OCI-LY3 (cell line): ENCODE measurements around the gene ENOSF1.

ENCODE experiments used
- H2AFZ ChIP-seq: fragments of 200-600, 300-600 bp; shearing (Covaris generic); 2 replicates; pipeline ENCODE4 v1.6.0; 2014; ENCODE audit warnings: antibody characterized with exemption, low read depth, low read length
- H3K27ac ChIP-seq: fragments of 200-600, 300-600 bp; sonication (generic); 2 replicates; pipeline ENCODE4 v1.5.1; 2014; ENCODE audit warnings: mild to moderate bottlenecking, low read length, moderate library complexity, mixed read lengths
- H3K27me3 ChIP-seq: fragments of 200-600, 300-600 bp; sonication (generic); 2 replicates; pipeline ENCODE4 v1.6.1; 2014; ENCODE audit warnings: low read depth, low read length, mixed read lengths
- H3K36me3 ChIP-seq: fragments of 200-600, 300-600 bp; sonication (generic); replicated peaks from 2 replicates; pipeline ENCODE3; 2014; ENCODE audit warnings: low read depth, low read length, mixed read lengths
- H3K4me1 ChIP-seq: fragments of 300-600, 200-600 bp; sonication (generic); 2 replicates; pipeline ENCODE4 v1.6.1; 2014; ENCODE audit warnings: low read length, mixed read lengths
- H3K4me2 ChIP-seq: fragments of 200-600, 300-600 bp; sonication (generic); 2 replicates; pipeline ENCODE4 v1.6.1; 2014; ENCODE audit warnings: low read length, mixed read lengths
- H3K4me3 ChIP-seq: fragments of 300-600, 200-600 bp; sonication (generic); 2 replicates; pipeline ENCODE4 v1.5.1; 2014; ENCODE audit warnings: antibody characterized with exemption, mild to moderate bottlenecking, low read length, moderate library complexity
- H3K79me2 ChIP-seq: fragments of 300-600, 200-600 bp; shearing (Covaris generic); 2 replicates; pipeline ENCODE4 v1.6.1; 2014; ENCODE audit warnings: mild to moderate bottlenecking, low read length, mixed read lengths
- H3K9ac ChIP-seq: fragments of 300-600, 200-600 bp; shearing (Covaris generic); 2 replicates; pipeline ENCODE4 v1.6.0; 2014; ENCODE audit warnings: mild to moderate bottlenecking, low read length, moderate library complexity
- H3K9me3 ChIP-seq: fragments of 200-600, 300-600 bp; shearing (Covaris generic); 2 replicates; pipeline ENCODE4 v1.6.1; 2014; ENCODE audit warnings: low read length, mixed read lengths; ENCODE audit not compliant: insufficient read depth
- H4K20me1 ChIP-seq: fragments of 200-600, 300-600 bp; sonication (generic); 2 replicates; pipeline ENCODE4 v1.6.1; 2016; ENCODE audit warnings: low read length, mixed read lengths; ENCODE audit not compliant: insufficient read depth
- EZH2phosphoT487 ChIP-seq: fragments of 200-600 bp; shearing (Covaris generic); IDR thresholded peaks from 2 replicates; pipeline ENCODE4 v1.6.1; 2018; ENCODE audit warnings: antibody characterized with exemption, mixed run types, low read depth
- TF ChIP-seq, protein P1 (sequence below): fragments of 200-600, 300-600 bp; sonication (generic); IDR thresholded peaks from 2 replicates; pipeline ENCODE4 v1.5.1; 2014; ENCODE audit warnings: antibody characterized with exemption, low read length, low read depth

ENOSF1 gene

DNA sequence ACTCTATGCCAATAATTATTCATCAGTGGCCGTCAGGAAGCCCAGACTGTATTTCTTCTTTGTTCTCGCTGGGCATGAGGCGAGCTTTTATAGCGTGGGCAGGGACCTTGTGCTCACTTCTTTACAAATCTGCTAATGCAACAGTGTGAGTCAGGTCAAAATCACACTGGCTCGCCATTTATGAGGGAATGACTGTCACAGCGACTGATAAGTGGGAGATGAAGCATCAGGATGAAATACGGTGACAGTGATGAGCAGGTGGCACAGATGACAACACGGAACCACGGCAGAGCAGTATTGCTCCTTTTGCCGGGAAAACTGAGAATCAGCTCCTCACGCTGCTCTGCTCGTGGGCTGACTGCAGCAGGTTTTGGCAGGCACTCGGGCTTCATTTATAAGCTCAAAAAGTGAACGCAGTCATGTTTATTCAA lies 34.5 kb downstream of the ENOSF1 start:
- Histone ChIP-seq H2AFZ (no peak overlapping the region), H3K4me1 (no peaks in the 10 kb centered on the region), H3K4me2 (no peak overlapping the region), H3K9me3 (no peaks in the 10 kb centered on the region), H3K36me3 (peaks cover 53% of the 10 kb centered on the region), H3K27ac (no peak overlapping the region), H3K4me3 (no peak overlapping the region), H3K9ac (no peak overlapping the region), H4K20me1 (no peaks in the 10 kb centered on the region), H3K27me3 (no peaks in the 10 kb centered on the region), H3K79me2 (no peaks in the 10 kb centered on the region)
- TF ChIP-seq, protein P1, sequence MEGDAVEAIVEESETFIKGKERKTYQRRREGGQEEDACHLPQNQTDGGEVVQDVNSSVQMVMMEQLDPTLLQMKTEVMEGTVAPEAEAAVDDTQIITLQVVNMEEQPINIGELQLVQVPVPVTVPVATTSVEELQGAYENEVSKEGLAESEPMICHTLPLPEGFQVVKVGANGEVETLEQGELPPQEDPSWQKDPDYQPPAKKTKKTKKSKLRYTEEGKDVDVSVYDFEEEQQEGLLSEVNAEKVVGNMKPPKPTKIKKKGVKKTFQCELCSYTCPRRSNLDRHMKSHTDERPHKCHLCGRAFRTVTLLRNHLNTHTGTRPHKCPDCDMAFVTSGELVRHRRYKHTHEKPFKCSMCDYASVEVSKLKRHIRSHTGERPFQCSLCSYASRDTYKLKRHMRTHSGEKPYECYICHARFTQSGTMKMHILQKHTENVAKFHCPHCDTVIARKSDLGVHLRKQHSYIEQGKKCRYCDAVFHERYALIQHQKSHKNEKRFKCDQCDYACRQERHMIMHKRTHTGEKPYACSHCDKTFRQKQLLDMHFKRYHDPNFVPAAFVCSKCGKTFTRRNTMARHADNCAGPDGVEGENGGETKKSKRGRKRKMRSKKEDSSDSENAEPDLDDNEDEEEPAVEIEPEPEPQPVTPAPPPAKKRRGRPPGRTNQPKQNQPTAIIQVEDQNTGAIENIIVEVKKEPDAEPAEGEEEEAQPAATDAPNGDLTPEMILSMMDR = no peak
- no peak for TF ChIP-seq EZH2phosphoT487

DNA sequence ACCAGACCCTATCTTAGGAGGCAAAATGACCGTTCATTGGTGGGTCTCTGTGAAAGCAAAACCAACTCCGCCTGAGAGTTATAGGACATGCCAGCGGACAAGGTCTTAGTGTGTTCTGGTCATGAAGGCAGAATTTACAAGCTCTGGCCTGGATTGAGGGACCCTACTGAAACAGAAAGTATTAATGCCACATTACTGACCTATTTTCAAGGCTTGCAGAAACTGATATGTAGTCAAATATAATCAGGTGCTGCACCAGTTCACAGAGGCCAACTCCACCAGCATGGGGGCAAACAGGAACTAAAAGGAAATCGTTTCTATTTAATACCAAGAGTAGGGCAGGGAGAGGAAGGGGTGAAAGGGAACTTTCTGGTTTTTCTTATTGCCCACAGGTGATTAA lies 35.3 kb downstream of the ENOSF1 start:
- no peak overlapping the region for H2AFZ ChIP-seq
- H3K27ac ChIP-seq = no peak overlapping the region
- no peak overlapping the region for H3K9ac ChIP-seq
- TF ChIP-seq, protein P1 = no peak
- no peak for TF ChIP-seq EZH2phosphoT487
- H3K27me3 ChIP-seq = no peaks in the 10 kb centered on the region
- no peak overlapping the region for H3K4me2 ChIP-seq
- H4K20me1 ChIP-seq = no peaks in the 10 kb centered on the region
- no peak overlapping the region for H3K4me3 ChIP-seq
- no peaks in the 10 kb centered on the region for H3K79me2 ChIP-seq
- peaks cover 59% of the 10 kb centered on the region for H3K36me3 ChIP-seq
- no peaks in the 10 kb centered on the region for H3K9me3 ChIP-seq
- no peaks in the 10 kb centered on the region for H3K4me1 ChIP-seq

DNA sequence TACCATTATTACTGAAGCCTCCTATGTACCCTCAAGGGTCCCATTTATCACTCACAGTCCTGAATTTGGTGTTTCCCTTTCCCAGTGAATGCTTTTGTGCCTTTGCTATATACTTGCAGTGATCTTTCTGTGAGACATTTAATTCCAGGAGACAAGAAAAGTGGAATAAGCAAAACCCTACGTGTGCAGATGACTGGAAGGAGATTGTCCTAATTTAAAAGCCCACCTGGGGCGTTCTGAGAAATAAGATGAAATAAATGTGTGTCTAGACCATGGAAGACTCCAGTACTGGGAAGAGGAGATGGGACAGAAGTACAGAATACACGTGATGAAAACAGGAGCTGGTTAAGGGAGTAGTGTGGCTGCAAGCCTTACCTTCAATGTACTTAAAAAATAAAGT lies 35.7 kb downstream of the ENOSF1 start:
- no peaks in the 10 kb centered on the region for H3K79me2 ChIP-seq
- no peaks in the 10 kb centered on the region for H3K9me3 ChIP-seq
- peaks cover 61% of the 10 kb centered on the region for H3K36me3 ChIP-seq
- H3K4me2 ChIP-seq = no peak overlapping the region
- H2AFZ ChIP-seq = no peak overlapping the region
- no peak overlapping the region for H3K27ac ChIP-seq
- no peaks in the 10 kb centered on the region for H4K20me1 ChIP-seq
- H3K4me1 ChIP-seq = no peaks in the 10 kb centered on the region
- no peak overlapping the region for H3K9ac ChIP-seq
- H3K27me3 ChIP-seq = no peaks in the 10 kb centered on the region
- no peak overlapping the region for H3K4me3 ChIP-seq
- TF ChIP-seq, protein P1 = no peak
- TF ChIP-seq EZH2phosphoT487 = no peak

DNA sequence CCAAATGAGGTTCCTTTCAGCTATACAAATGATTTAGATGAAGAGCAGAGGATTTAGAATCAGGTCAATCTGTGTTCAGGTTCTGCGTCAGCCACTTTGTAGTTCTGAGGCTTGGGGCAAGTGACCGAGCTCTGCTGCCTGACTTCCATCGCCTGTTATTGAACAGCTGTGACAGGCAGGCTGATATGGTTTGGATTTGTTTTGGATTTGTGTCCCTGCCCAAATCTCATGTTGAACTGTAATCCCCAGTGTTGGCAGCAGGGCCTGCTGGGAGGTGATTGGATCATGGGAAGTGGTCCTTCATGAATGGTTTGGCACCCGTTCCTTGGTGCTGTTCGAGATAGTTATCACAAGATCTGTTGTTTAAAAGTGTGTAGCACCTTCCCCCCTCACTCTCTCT lies 36.4 kb downstream of the ENOSF1 start:
- TF ChIP-seq, protein P1 = no peak
- no peak for TF ChIP-seq EZH2phosphoT487
- Histone ChIP-seq H3K9me3 (no peaks in the 10 kb centered on the region), H3K9ac (no peak overlapping the region), H3K79me2 (no peaks in the 10 kb centered on the region), H3K4me2 (no peak overlapping the region), H2AFZ (no peak overlapping the region), H4K20me1 (no peaks in the 10 kb centered on the region), H3K27me3 (no peaks in the 10 kb centered on the region), H3K4me3 (no peak overlapping the region), H3K4me1 (no peaks in the 10 kb centered on the region), H3K27ac (no peak overlapping the region), H3K36me3 (peaks cover 58% of the 10 kb centered on the region)
